Mesendoderm (in vitro differentiated cells): Measurements from ENCODE around the gene SLC25A22.

ENCODE experiments used
- DNase-seq: peaks from one replicate; pipeline ENCODE4 v3.0.0; 2013
- H2AK5ac ChIP-seq: 2 replicates; pipeline ENCODE4 v1.6.1; 2013; ENCODE audit warnings: low read length, inconsistent platforms
- H2BK120ac ChIP-seq: 2 replicates; pipeline ENCODE4 v1.6.1; 2013; ENCODE audit warnings: low read depth, mild to moderate bottlenecking, low read length, moderate library complexity, mixed read lengths
- H2BK15ac ChIP-seq: replicated peaks from 2 replicates; pipeline ENCODE4 v1.6.1; 2013; ENCODE audit warnings: low read depth, mild to moderate bottlenecking, moderate library complexity
- H2BK5ac ChIP-seq: 2 replicates; pipeline ENCODE4 v1.6.1; 2013; ENCODE audit warnings: low read length, inconsistent platforms
- H3K18ac ChIP-seq: 2 replicates; pipeline ENCODE4 v1.6.1; 2013; ENCODE audit warnings: mild to moderate bottlenecking, low read length, mixed read lengths
- H3K23ac ChIP-seq: one replicate; pipeline ENCODE4 v1.6.1; 2013; ENCODE audit warnings: low read length
- H3K27ac ChIP-seq: 2 replicates; pipeline ENCODE4 v1.5.1; 2013; ENCODE audit warnings: low read depth, mild to moderate bottlenecking, inconsistent platforms, low read length, moderate library complexity
- H3K27me3 ChIP-seq: 2 replicates; pipeline ENCODE4 v1.6.1; 2013; ENCODE audit warnings: low read length, control low read depth, mild to moderate bottlenecking, inconsistent platforms; ENCODE audit not compliant: insufficient read depth, poor library complexity
- H3K36me3 ChIP-seq: 2 replicates; pipeline ENCODE4 v1.6.1; 2013; ENCODE audit warnings: low read length, inconsistent platforms; ENCODE audit not compliant: control insufficient read depth, insufficient read depth
- H3K4ac ChIP-seq: one replicate; pipeline ENCODE4 v1.6.1; 2013; ENCODE audit warnings: low read depth, mild to moderate bottlenecking, low read length, moderate library complexity
- H3K4me1 ChIP-seq: 2 replicates; pipeline ENCODE4 v1.6.1; 2013; ENCODE audit warnings: low read depth, low read length, inconsistent platforms; ENCODE audit not compliant: control insufficient read depth
- H3K4me2 ChIP-seq: 2 replicates; pipeline ENCODE4 v1.6.1; 2013; ENCODE audit warnings: low read length
- H3K4me3 ChIP-seq: 2 replicates; pipeline ENCODE4 v1.5.1; 2013; ENCODE audit warnings: mild to moderate bottlenecking, low read length
- H3K56ac ChIP-seq: one replicate; pipeline ENCODE4 v1.6.1; 2013; ENCODE audit warnings: low read length
- H3K79me1 ChIP-seq: 2 replicates; pipeline ENCODE4 v1.6.1; 2013; ENCODE audit warnings: low read length, inconsistent platforms
- H3K79me2 ChIP-seq: 2 replicates; pipeline ENCODE4 v1.6.1; 2013; ENCODE audit warnings: mild to moderate bottlenecking, low read length; ENCODE audit not compliant: control insufficient read depth, insufficient read depth
- H3K9ac ChIP-seq: 2 replicates; pipeline ENCODE4 v1.6.1; 2013; ENCODE audit warnings: low read length, inconsistent platforms
- H4K5ac ChIP-seq: one replicate; pipeline ENCODE4 v1.6.1; 2013; ENCODE audit warnings: low read length
- H4K8ac ChIP-seq: one replicate; pipeline ENCODE4 v1.6.1; 2013; ENCODE audit warnings: low read depth, mild to moderate bottlenecking, control low read depth, low read length, moderate library complexity
- WGBS: extraction: QIAGEN DNeasy Blood & Tissue Kit; methylation state at CpG from one replicate; pipeline ENCODE4 v1.1.7; 2013; ENCODE audit warnings: low lambda C conversion rate, missing lambda C conversion rate; ENCODE audit not compliant: insufficient coverage; ENCODE audit errors: extremely low coverage; 5-methylcytosine and 5-hydroxymethylcytosine counted together

SLC25A22 gene

GRCh38 chr11:839280-839623, 41.2 kb upstream of the SLC25A22 start:
- Histone ChIP-seq H3K4me2 (no peak overlapping the region), H3K36me3 (peaks cover 10% of the 10 kb centered on the region), H4K5ac (no peak overlapping the region), H3K56ac (no peak overlapping the region), H3K4me3 (no peak overlapping the region), H3K27ac (no peak overlapping the region), H3K4ac (no peak overlapping the region), H3K18ac (no peak overlapping the region), H2AK5ac (no peak overlapping the region), H3K23ac (no peak overlapping the region), H2BK15ac (no peak overlapping the region), H4K8ac (no peak overlapping the region), H2BK5ac (no peak overlapping the region), H3K79me1 (peaks cover 9% of the 10 kb centered on the region), H2BK120ac (no peak overlapping the region), H3K9ac (no peak overlapping the region), H3K4me1 (peaks cover 2% of the 10 kb centered on the region), H3K27me3 (no peaks in the 10 kb centered on the region), H3K79me2 (peaks cover 16% of the 10 kb centered on the region)
- no peak for DNase-seq
- no CpG with 5 or more reads among the region's 5 CpGs for WGBS

- Histone ChIP-seq H3K79me1 (peaks cover 9% of the 10 kb centered on the region), H3K23ac (no peak overlapping the region), H3K4me2 (no peak overlapping the region), H3K9ac (no peak overlapping the region), H3K4me1 (peaks cover 3% of the 10 kb centered on the region), H2BK5ac (no peak overlapping the region), H3K27ac (no peak overlapping the region), H3K79me2 (peaks cover 16% of the 10 kb centered on the region), H3K4ac (no peak overlapping the region), H2AK5ac (no peak overlapping the region), H3K36me3 (peaks cover 10% of the 10 kb centered on the region), H3K56ac (peak overlapping the region; percentile 42), H3K18ac (no peak overlapping the region), H2BK15ac (no peak overlapping the region), H4K5ac (no peak overlapping the region), H3K4me3 (no peak overlapping the region), H2BK120ac (no peak overlapping the region), H4K8ac (no peak overlapping the region), H3K27me3 (no peaks in the 10 kb centered on the region)
- WGBS: no CpG with 5 or more reads among the region's 17 CpGs
- DNase-seq: no peak
These were observed 40.6 kb upstream of the SLC25A22 start for GRCh38 chr11:838441-839279.

- H3K4me1 ChIP-seq: peaks cover 3% of the 10 kb centered on the region
- no peak overlapping the region for H3K56ac ChIP-seq
- H3K27ac ChIP-seq: no peak overlapping the region
- no peak overlapping the region for H3K4me3 ChIP-seq
- H4K8ac ChIP-seq: no peak overlapping the region
- no CpG with 5 or more reads among the region's 8 CpGs for WGBS
- H3K27me3 ChIP-seq: no peaks in the 10 kb centered on the region
- no peak overlapping the region for H4K5ac ChIP-seq
- no peak overlapping the region for H3K18ac ChIP-seq
- no peak overlapping the region for H3K23ac ChIP-seq
- H3K4me2 ChIP-seq: no peak overlapping the region
- H2BK15ac ChIP-seq: no peak overlapping the region
- H3K4ac ChIP-seq: no peak overlapping the region
- no peak overlapping the region for H3K9ac ChIP-seq
- H3K36me3 ChIP-seq: peaks cover 10% of the 10 kb centered on the region
- H2BK120ac ChIP-seq: no peak overlapping the region
- H3K79me2 ChIP-seq: peaks cover 16% of the 10 kb centered on the region
- H3K79me1 ChIP-seq: peaks cover 9% of the 10 kb centered on the region
- DNase-seq: no peak
- no peak overlapping the region for H2AK5ac ChIP-seq
- no peak overlapping the region for H2BK5ac ChIP-seq
These were observed 39.9 kb upstream of the SLC25A22 start for GRCh38 chr11:837990-838307.

- Histone ChIP-seq H3K4me3 (no peak overlapping the region), H3K79me1 (peaks cover 9% of the 10 kb centered on the region), H2BK15ac (no peak overlapping the region), H3K4me2 (no peak overlapping the region), H3K9ac (no peak overlapping the region), H2BK120ac (no peak overlapping the region), H2BK5ac (no peak overlapping the region), H2AK5ac (no peak overlapping the region), H3K4me1 (peaks cover 3% of the 10 kb centered on the region), H3K79me2 (peaks cover 16% of the 10 kb centered on the region), H3K27ac (no peak overlapping the region), H4K8ac (no peak overlapping the region), H3K36me3 (peaks cover 10% of the 10 kb centered on the region), H3K4ac (no peak overlapping the region), H3K18ac (no peak overlapping the region), H4K5ac (no peak overlapping the region), H3K23ac (no peak overlapping the region), H3K27me3 (no peaks in the 10 kb centered on the region), H3K56ac (no peak overlapping the region)
- no CpG with 5 or more reads among the region's 22 CpGs for WGBS
- no peak for DNase-seq
These were observed 39.3 kb upstream of the SLC25A22 start for GRCh38 chr11:837189-837989.

GRCh38 chr11:836700-837099, 38.6 kb upstream of the SLC25A22 start:
- no peak overlapping the region for H3K56ac ChIP-seq
- peaks cover 8% of the 10 kb centered on the region for H3K4me1 ChIP-seq
- no peak overlapping the region for H3K4me3 ChIP-seq
- no peak for DNase-seq
- H2AK5ac ChIP-seq: no peak overlapping the region
- peaks cover 10% of the 10 kb centered on the region for H3K79me2 ChIP-seq
- peaks cover 10% of the 10 kb centered on the region for H3K36me3 ChIP-seq
- no peak overlapping the region for H3K27ac ChIP-seq
- H3K18ac ChIP-seq: no peak overlapping the region
- no peak overlapping the region for H3K9ac ChIP-seq
- no CpG with 5 or more reads among the region's 9 CpGs for WGBS
- H2BK120ac ChIP-seq: no peak overlapping the region
- no peak overlapping the region for H2BK5ac ChIP-seq
- H3K4me2 ChIP-seq: no peak overlapping the region
- peaks cover 9% of the 10 kb centered on the region for H3K79me1 ChIP-seq
- no peak overlapping the region for H3K4ac ChIP-seq
- H3K23ac ChIP-seq: no peak overlapping the region
- no peak overlapping the region for H2BK15ac ChIP-seq
- H4K5ac ChIP-seq: no peak overlapping the region
- H3K27me3 ChIP-seq: no peaks in the 10 kb centered on the region
- H4K8ac ChIP-seq: no peak overlapping the region
